ENCODE data around the gene HOXC6.
"Not testable (repeated sequence)": the region's sequence is repeated elsewhere in the genome, so short reads cannot be mapped to it uniquely, and the experiment has no call there.

Gene HOXC6

DNA sequence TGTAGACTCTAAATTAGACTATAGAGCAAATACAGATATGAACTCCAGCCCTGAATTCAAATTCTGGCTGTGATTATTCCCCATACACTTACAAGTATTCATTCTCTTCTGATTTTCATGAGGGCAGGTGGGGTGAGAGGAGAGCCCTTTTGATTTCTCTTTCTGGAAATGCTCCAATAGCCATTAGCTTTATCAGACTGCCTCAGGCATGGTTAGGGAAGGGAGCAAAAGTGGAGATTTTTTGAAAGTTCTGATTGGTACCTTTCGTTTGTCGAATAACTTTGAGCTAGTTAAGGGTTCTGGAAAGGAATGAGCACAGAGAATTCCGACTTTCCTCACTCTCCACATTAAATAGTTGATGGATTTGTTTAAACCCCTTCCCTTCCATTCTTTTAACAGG, 12.4 kb downstream of the HOXC6 start:
- Mint-ChIP-seq H3K4me3 (no peak overlapping the region), H3K27me3 (peaks cover 21% of the 10 kb centered on the region), H3K36me3 (no peaks in the 10 kb centered on the region), H3K27ac (no peak overlapping the region), H3K4me1 (no peaks in the 10 kb centered on the region), H3K9me3 (no peaks in the 10 kb centered on the region)
- no peak for ATAC-seq (ENCODE audit: low read depth)
- no peak for DNase-seq (ENCODE audit: low spot score in 2 of 2)

- no peaks in the 10 kb centered on the region for H3K4me1 Mint-ChIP-seq
- no peaks in the 10 kb centered on the region for H3K9me3 Mint-ChIP-seq
- no peak for ATAC-seq (ENCODE audit: low read depth)
- no peak for DNase-seq (ENCODE audit: low spot score in 2 of 2)
- no peaks in the 10 kb centered on the region for H3K36me3 Mint-ChIP-seq
- H3K4me3 Mint-ChIP-seq: no peak overlapping the region
- peaks cover 18% of the 10 kb centered on the region for H3K27me3 Mint-ChIP-seq
- H3K27ac Mint-ChIP-seq: no peak overlapping the region
These were observed 13.0 kb downstream of the HOXC6 start for GRCh38 chr12:54041097-54041690.

- H3K27ac Mint-ChIP-seq; ATAC-seq (ENCODE audit: low read depth); H3K4me1 Mint-ChIP-seq; H3K4me3 Mint-ChIP-seq; DNase-seq (ENCODE audit: low spot score in 2 of 2); H3K36me3 Mint-ChIP-seq; H3K9me3 Mint-ChIP-seq: not testable (repeated sequence)
- H3K27me3 Mint-ChIP-seq: peaks cover 23% of the 10 kb centered on the region
These were observed 13.8 kb downstream of the HOXC6 start for GRCh38 chr12:54042033-54042432.

DNA sequence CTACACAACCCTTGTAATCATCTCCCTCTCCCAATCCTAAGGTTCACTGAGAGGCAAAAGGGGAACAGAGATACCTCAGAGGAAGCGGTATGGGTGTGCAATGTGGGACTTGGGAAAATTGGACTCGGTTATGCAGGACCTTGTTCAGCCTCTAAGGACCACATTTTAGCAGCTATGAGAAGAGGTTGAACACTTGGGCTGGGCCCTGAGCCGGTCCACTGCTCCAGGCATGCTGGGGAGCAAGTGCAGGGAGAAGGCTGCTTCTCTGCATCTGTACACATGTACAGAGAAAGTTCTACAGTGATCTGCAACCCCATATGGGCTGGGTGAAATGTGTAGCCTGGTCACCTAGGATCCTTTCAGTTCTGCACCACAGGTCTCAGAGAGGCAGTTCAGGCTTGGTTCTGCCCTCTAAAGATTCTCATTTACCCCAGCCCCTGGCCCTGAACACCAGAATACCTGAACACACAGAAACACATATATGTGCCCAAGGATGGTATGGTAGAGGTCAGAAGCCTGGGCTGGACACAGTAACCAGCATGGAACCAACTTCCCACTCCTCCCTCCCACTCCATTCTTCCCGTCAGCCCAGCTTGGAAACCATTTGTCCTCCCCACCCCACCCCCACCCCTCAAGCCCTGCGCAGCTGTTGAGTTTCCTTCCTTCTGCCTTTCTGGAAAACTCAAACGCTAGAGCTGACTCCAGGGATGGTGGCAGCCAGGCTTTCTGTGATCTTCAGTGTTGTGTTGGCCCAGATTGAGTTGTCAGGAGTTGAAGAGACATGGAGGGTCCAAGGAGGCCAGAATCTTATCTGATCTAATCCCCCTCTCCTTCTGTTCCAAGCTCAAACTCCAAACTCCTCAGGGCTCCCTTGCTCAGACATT, 15.0 kb downstream of the HOXC6 start:
- DNase-seq (ENCODE audit: low spot score in 2 of 2) (no peak), ATAC-seq (ENCODE audit: low read depth) (no peak)
- H3K4me1 Mint-ChIP-seq: peaks cover 7% of the 10 kb centered on the region
- H3K27ac Mint-ChIP-seq: no peak overlapping the region
- peaks cover 27% of the 10 kb centered on the region for H3K27me3 Mint-ChIP-seq
- H3K36me3 Mint-ChIP-seq: no peaks in the 10 kb centered on the region
- no peak overlapping the region for H3K4me3 Mint-ChIP-seq
- no peaks in the 10 kb centered on the region for H3K9me3 Mint-ChIP-seq

- peaks cover 7% of the 10 kb centered on the region for H3K4me1 Mint-ChIP-seq
- H3K36me3 Mint-ChIP-seq: no peaks in the 10 kb centered on the region
- DNase-seq (ENCODE audit: low spot score in 2 of 2) (no peak), ATAC-seq (ENCODE audit: low read depth) (peak; percentile 34)
- no peaks in the 10 kb centered on the region for H3K9me3 Mint-ChIP-seq
- H3K27ac Mint-ChIP-seq: no peak overlapping the region
- H3K4me3 Mint-ChIP-seq: no peak overlapping the region
- peaks cover 20% of the 10 kb centered on the region for H3K27me3 Mint-ChIP-seq
These were observed 16.3 kb downstream of the HOXC6 start for GRCh38 chr12:54044425-54045103.

DNA sequence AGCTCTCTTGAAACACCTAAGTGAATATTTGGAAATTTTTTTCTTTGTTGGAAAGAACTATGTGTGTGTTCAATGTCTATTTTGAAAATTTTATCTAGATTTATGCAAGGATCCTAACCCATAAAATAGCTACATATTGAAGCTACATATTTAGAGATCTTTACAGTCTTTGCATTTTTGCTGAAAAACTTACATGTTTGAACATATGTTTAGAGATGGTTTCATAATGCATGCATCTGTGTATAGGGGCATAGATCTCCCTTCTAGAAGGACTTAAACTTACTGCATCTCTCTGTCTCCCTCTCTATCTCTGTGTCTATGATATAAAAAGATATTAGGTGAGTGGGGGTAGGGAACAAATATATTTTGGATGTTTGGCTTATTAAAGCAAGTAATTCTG, 17.2 kb downstream of the HOXC6 start:
- H3K27ac Mint-ChIP-seq: no peak overlapping the region
- H3K4me3 Mint-ChIP-seq: no peak overlapping the region
- DNase-seq (ENCODE audit: low spot score in 2 of 2) (no peak), ATAC-seq (ENCODE audit: low read depth) (no peak)
- no peaks in the 10 kb centered on the region for H3K36me3 Mint-ChIP-seq
- no peaks in the 10 kb centered on the region for H3K9me3 Mint-ChIP-seq
- H3K27me3 Mint-ChIP-seq: peaks cover 22% of the 10 kb centered on the region
- H3K4me1 Mint-ChIP-seq: peaks cover 12% of the 10 kb centered on the region

- Mint-ChIP-seq H3K36me3 (no peaks in the 10 kb centered on the region), H3K27me3 (peaks cover 22% of the 10 kb centered on the region), H3K9me3 (no peaks in the 10 kb centered on the region), H3K27ac (no peak overlapping the region), H3K4me3 (no peak overlapping the region), H3K4me1 (peaks cover 12% of the 10 kb centered on the region)
- DNase-seq (ENCODE audit: low spot score in 2 of 2) (no peak), ATAC-seq (ENCODE audit: low read depth) (no peak)
These were observed 17.8 kb downstream of the HOXC6 start for GRCh38 chr12:54045868-54046521.

- no peak for DNase-seq (ENCODE audit: low spot score in 2 of 2)
- Mint-ChIP-seq H3K4me1 (peaks cover 17% of the 10 kb centered on the region), H3K9me3 (no peaks in the 10 kb centered on the region), H3K36me3 (peaks cover under 1% of the 10 kb centered on the region), H3K27ac (peak overlapping the region; percentile 39), H3K27me3 (peaks cover 23% of the 10 kb centered on the region), H3K4me3 (peak overlapping the region; percentile 40)
- ATAC-seq (ENCODE audit: low read depth): no peak
These were observed 18.5 kb downstream of the HOXC6 start for GRCh38 chr12:54046809-54047159.

DNA sequence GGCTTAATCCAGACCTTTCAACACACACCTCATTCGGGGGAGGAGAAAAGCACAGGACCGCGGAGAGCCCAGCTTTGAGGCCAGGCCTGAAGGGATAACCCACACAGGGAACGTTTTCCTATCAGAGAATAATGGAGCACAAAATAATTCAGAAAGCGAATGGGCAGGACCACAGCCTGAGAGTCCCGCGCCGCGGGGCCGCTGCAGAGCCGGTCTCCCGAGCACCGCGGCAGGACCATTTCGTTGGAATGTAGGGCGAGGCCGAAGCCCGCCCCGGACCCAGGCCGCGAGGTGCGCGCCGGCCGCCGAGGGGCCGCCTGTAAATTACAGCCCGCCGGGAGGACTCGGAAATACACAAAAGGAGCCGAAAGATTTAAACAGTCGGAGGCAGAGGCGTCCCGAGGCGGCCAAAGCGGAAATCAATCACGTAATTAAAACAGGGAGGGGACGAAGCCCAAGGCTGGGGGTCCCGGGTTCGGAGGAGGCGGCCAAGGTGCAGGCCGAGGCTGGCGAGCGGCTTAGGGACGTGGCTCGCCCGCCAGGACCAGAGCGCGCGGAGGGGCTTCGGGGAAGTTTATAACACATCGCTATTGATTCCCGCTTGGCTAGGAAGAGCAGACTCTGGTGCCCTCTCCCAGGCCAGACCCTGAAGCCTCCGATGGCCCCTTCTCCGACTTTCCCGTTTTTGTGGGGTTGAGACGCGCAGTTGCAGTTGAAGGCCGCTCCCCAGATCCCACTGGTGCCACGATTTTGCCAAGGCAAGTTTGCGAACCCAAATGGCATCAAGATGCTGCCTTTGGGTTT, 19.1 kb downstream of the HOXC6 start:
- ATAC-seq (ENCODE audit: low read depth) (no peak), DNase-seq (ENCODE audit: low spot score in 2 of 2) (no peak)
- Mint-ChIP-seq H3K27me3 (peaks cover 25% of the 10 kb centered on the region), H3K4me1 (peaks cover 19% of the 10 kb centered on the region), H3K4me3 (peak overlapping the region; percentile 40), H3K9me3 (no peaks in the 10 kb centered on the region), H3K27ac (peak overlapping the region; percentile 39), H3K36me3 (peaks cover 2% of the 10 kb centered on the region)

GRCh38 chr12:54047964-54048303, 19.7 kb downstream of the HOXC6 start:
- DNase-seq (ENCODE audit: low spot score in 2 of 2) (no peak), ATAC-seq (ENCODE audit: low read depth) (no peak)
- Mint-ChIP-seq H3K9me3 (no peaks in the 10 kb centered on the region), H3K4me3 (no peak overlapping the region), H3K27ac (no peak overlapping the region), H3K4me1 (peaks cover 22% of the 10 kb centered on the region), H3K36me3 (peaks cover 2% of the 10 kb centered on the region), H3K27me3 (peaks cover 23% of the 10 kb centered on the region)

DNA sequence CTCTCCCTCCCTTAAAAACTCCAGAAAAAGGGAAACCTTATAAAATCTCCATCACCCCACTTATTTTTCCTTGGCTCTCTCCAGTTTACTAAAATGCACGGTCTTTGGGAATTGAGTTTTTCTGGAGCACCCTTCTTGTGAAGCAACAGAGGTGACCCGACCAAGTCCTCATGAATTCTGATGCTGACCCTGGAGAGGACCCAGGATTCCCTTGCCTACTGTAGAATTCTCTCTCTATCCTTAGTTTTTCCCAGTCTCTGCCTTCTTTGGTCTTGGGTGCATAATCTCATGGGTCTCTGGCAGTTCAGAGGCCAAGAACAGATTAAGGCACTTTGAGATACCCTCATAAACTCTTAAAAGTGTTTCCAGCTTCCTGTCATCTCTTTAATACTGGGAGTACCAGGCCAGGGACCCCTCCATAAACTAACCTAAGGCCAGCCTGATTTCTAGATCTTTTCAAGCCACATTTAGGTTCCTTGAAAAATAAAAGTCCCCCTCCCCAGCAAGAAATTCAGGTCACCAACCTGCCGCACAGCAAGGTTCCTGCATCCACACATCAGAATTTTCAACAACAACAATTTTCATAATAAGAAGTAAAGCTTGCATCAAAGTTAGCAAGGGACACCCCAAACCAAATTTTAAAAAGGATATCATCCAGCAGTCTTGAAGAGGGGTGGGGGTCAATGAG, 20.3 kb downstream of the HOXC6 start:
- no peaks in the 10 kb centered on the region for H3K9me3 Mint-ChIP-seq
- H3K4me3 Mint-ChIP-seq: no peak overlapping the region
- peaks cover 22% of the 10 kb centered on the region for H3K27me3 Mint-ChIP-seq
- no peak overlapping the region for H3K27ac Mint-ChIP-seq
- peaks cover 25% of the 10 kb centered on the region for H3K4me1 Mint-ChIP-seq
- DNase-seq (ENCODE audit: low spot score in 2 of 2) (no peak), ATAC-seq (ENCODE audit: low read depth) (no peak)
- peaks cover 2% of the 10 kb centered on the region for H3K36me3 Mint-ChIP-seq

- DNase-seq (ENCODE audit: low spot score in 2 of 2): no peak
- no peaks in the 10 kb centered on the region for H3K9me3 Mint-ChIP-seq
- no peak for ATAC-seq (ENCODE audit: low read depth)
- H3K27ac Mint-ChIP-seq: no peak overlapping the region
- H3K4me1 Mint-ChIP-seq: peaks cover 25% of the 10 kb centered on the region
- H3K36me3 Mint-ChIP-seq: peaks cover 2% of the 10 kb centered on the region
- peaks cover 19% of the 10 kb centered on the region for H3K27me3 Mint-ChIP-seq
- H3K4me3 Mint-ChIP-seq: no peak overlapping the region
These were observed 20.9 kb downstream of the HOXC6 start for GRCh38 chr12:54049108-54049507.

- Mint-ChIP-seq H3K27me3 (peaks cover 21% of the 10 kb centered on the region), H3K4me3 (no peak overlapping the region), H3K4me1 (peaks cover 32% of the 10 kb centered on the region), H3K27ac (no peak overlapping the region), H3K36me3 (peaks cover 2% of the 10 kb centered on the region), H3K9me3 (no peaks in the 10 kb centered on the region)
- DNase-seq (ENCODE audit: low spot score in 2 of 2): no peak
- ATAC-seq (ENCODE audit: low read depth): no peak
These were observed 22.2 kb downstream of the HOXC6 start for GRCh38 chr12:54050482-54050810.

Data from memory B cell (primary cell).